GM18502 (cell line): Measurements from ENCODE around the gene RIC3.

ENCODE experiments used
- ATAC-seq: cut with Tn5 transposase; IDR thresholded peaks from one replicate; pipeline ENCODE4 v1.9.1; 2021; ENCODE audit warnings: mild to moderate bottlenecking; ENCODE audit not compliant: unreplicated experiment, poor library complexity

Gene RIC3

GRCh38 chr11:8168485-8169257 is at the start of gene RIC3:
Gene RIC3 (minus strand): TSS chr11:8169025. CDS start chr11:8168989, 36 bp downstream.
- peak; percentile 81 for ATAC-seq

GRCh38 chr11:8218409-8218808 is 49.6 kb upstream of the RIC3 start:
- ATAC-seq: no peak

GRCh38 chr11:8217926-8218325 is 49.1 kb upstream of the RIC3 start:
- ATAC-seq: no peak

GRCh38 chr11:8217136-8217535 is 48.3 kb upstream of the RIC3 start:
- no peak for ATAC-seq

GRCh38 chr11:8213376-8213775 is 44.6 kb upstream of the RIC3 start:
- no peak for ATAC-seq

GRCh38 chr11:8209208-8209807 is 40.5 kb upstream of the RIC3 start:
- no peak for ATAC-seq

GRCh38 chr11:8207080-8208000 is 38.5 kb upstream of the RIC3 start:
- no peak for ATAC-seq

GRCh38 chr11:8206251-8207079 is 37.6 kb upstream of the RIC3 start:
- ATAC-seq: no peak

- ATAC-seq: no peak
These were observed 36.7 kb upstream of the RIC3 start for GRCh38 chr11:8205566-8205965.

GRCh38 chr11:8204596-8204995 is 35.8 kb upstream of the RIC3 start:
- ATAC-seq: no peak

- no peak for ATAC-seq
These were observed 35.2 kb upstream of the RIC3 start for GRCh38 chr11:8204025-8204424.

GRCh38 chr11:8203414-8203715 is 34.5 kb upstream of the RIC3 start:
- ATAC-seq: no peak

GRCh38 chr11:8202516-8203413 is 33.9 kb upstream of the RIC3 start:
- ATAC-seq: no peak

GRCh38 chr11:8201644-8202365 is 33.0 kb upstream of the RIC3 start:
- peak; percentile 95 for ATAC-seq

- no peak for ATAC-seq
These were observed 30.9 kb upstream of the RIC3 start for GRCh38 chr11:8199676-8200075.

GRCh38 chr11:8196749-8197148 is 27.9 kb upstream of the RIC3 start:
- ATAC-seq: no peak

GRCh38 chr11:8194956-8195355 is 26.1 kb upstream of the RIC3 start:
- ATAC-seq: no peak

- ATAC-seq: peak; percentile 20
These were observed 24.0 kb upstream of the RIC3 start for GRCh38 chr11:8192896-8193209.
